Measurements from ENCODE around the gene SH3BGR. TPM values are rescaled to one million over a fixed set of nuclear protein-coding genes. Genes with fewer than 3 reads are reported as not detected.

The SH3BGR gene
- total RNA-seq, 2 donors from 2014 or later = 14.6 to 24.9 TPM

DNA sequence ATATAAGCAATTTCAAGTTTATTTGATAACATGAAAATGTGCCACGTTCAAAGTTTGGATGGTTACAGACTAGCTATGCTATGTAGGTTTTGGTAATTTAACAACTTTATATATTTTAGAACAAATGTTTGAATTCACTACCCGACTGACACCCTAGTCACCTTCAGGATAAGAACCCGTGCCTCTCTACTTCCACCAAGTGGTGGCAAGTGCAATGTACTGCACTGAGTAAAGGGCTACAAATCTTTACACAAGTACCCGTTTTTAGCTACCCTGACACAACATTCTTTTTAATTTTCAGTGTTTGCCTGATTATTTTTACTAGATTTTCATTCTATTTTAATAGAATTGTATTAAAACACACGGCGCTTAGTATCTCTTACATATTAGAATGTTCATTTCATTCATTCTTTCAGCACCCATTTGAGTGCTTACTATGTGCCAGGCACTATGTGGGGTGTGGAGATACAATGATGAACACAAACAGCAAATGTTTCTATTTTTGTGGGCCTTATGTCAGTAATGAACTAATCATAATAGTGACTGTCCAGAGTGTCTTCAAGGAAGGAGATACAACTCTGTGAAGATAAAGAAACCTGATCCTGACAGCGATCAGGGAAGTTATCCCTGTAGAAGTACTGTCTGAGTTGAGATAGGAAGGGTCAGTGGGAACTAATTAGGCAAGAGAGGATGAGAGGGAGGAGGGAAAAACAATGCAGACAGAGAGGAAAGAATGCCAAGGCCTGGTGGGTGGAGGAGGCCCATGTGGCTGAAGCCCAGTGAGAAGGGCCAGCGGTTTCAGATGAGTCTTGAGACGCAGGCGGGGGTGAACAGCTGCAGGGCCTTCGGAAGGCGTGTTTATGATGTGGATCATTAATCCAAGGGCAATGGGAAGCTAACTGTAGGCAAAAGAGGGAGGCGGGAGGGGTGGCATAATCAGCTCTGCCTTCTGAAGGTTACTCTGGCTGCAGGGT, 10.0 kb upstream of the SH3BGR start:
- H3K4me3 ChIP-seq = no peak overlapping the region
- no peaks in the 10 kb centered on the region for H3K27me3 ChIP-seq (replicated peaks; ENCODE audit: insufficient read depth)
- DNase-seq (ENCODE audit: low spot score) = no peak
- no peak overlapping the region for H3K27ac ChIP-seq
- no peaks in the 10 kb centered on the region for H3K36me3 ChIP-seq
- TF ChIP-seq, protein P1, sequence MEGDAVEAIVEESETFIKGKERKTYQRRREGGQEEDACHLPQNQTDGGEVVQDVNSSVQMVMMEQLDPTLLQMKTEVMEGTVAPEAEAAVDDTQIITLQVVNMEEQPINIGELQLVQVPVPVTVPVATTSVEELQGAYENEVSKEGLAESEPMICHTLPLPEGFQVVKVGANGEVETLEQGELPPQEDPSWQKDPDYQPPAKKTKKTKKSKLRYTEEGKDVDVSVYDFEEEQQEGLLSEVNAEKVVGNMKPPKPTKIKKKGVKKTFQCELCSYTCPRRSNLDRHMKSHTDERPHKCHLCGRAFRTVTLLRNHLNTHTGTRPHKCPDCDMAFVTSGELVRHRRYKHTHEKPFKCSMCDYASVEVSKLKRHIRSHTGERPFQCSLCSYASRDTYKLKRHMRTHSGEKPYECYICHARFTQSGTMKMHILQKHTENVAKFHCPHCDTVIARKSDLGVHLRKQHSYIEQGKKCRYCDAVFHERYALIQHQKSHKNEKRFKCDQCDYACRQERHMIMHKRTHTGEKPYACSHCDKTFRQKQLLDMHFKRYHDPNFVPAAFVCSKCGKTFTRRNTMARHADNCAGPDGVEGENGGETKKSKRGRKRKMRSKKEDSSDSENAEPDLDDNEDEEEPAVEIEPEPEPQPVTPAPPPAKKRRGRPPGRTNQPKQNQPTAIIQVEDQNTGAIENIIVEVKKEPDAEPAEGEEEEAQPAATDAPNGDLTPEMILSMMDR (IDR thresholded peaks at IDR 0.05) = peak; percentile 55
- no peak for ATAC-seq (ENCODE audit: insufficient number of reproducible peaks, low FRiP score, low read depth)
- H3K4me1 ChIP-seq (ENCODE audit: control insufficient read depth in 1 of 2, low read depth in 2 of 2) = peaks cover 0 to 14% of the 10 kb centered on the region in 2 donors
- H3K9me3 ChIP-seq = no peaks in the 10 kb centered on the region

DNA sequence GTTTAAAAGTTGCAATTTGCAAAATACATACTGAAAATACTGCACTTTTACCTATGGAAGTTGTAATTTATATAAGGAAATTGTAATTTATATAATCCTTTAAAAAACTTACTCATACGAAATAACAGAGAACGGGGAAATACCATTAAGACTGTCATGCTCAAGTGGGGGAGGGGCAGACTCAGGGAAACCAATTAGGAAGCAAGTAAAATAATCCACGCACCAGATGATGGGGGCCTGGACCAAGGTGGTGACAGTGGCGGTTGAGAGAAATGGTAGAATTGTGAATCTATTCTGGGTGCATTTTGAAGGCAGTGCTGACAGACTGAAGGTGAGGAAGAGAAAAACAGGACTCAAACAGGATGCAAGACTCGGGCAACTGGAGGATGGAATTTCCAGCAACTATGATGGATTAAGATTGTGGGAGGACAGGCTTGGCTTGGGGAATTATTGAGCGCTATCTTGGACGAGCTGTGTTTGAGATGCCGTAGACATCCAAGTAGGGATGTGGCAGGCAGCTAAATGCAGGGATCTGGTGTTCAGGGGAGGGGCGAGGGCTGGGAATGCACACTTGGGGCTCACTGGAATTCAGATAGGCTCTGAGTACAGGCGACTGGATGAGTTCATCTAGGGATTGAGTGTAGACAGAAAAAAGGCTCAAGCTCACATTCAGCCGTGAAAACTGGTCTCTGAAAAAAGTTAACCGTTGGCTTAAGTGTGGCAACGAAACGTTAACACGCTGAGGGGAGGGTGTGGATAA, 7.2 kb upstream of the SH3BGR start:
- no peaks in the 10 kb centered on the region for H3K36me3 ChIP-seq
- ATAC-seq (ENCODE audit: insufficient number of reproducible peaks, low FRiP score, low read depth) (no peak), DNase-seq (ENCODE audit: low spot score) (no peak)
- peak overlapping the region; percentile 89 for H3K4me3 ChIP-seq
- peaks cover 0 to 14% of the 10 kb centered on the region in 2 donors for H3K4me1 ChIP-seq (ENCODE audit: control insufficient read depth in 1 of 2, low read depth in 2 of 2)
- TF ChIP-seq, protein P1 (IDR thresholded peaks at IDR 0.05) = no peak
- H3K9me3 ChIP-seq = no peaks in the 10 kb centered on the region
- H3K27ac ChIP-seq = peak overlapping the region; percentile 86 to 90
- H3K27me3 ChIP-seq (replicated peaks; ENCODE audit: insufficient read depth) = no peaks in the 10 kb centered on the region

DNA sequence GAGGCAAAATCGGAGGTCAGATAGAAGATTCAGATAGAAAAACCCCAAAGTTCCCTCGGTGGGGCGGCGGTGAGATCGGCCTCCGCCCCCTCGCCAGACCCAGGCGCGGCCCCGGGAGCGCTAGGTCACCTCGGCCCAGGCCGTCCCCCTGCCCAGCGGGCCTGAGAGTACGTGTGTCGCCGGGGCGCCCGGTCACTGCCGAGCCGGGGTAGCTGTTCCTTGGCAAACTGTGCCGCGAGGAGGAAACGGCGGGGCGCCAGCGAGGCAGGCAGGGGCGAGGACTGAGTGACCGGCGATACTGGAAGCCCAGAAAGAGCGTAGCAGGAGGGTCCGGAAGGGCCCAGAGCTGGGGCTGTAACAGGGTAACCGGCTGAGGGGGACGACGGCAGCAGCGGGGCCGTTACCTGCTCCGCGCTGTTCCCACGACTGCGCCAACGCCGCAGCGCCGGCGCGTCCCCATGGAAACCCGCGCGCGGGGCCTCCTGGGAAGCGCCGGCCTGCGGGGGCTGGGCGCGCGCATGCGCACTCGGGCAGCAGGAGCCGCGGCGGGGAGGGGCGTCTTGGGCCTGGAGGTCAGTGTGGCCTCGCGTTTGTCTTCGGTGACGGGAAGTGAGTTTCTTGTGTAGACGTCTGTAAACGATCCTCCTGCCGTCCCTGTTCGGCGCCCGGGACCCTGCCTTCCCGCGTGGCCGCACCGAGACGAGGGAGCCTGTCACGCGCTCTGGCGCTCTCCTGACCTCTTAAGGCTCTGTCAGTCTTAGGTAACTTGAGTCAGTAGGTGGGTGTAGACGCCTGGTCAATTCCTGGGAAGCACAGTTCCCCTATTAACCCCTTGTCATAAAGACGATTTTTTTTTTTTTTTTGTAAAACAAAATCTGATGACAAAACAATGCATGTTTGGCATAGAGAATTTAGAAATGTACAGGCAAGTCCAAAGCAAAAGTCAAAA, 6.2 kb upstream of the SH3BGR start, which contains the start of gene LCA5L:
TSS of gene LCA5L (minus strand) at position 458 of the 949 bp plus-strand sequence. CDS start 17,285 bp downstream, outside the sequence.
- Histone ChIP-seq H3K36me3 (no peaks in the 10 kb centered on the region), H3K27me3 (replicated peaks; ENCODE audit: insufficient read depth) (no peaks in the 10 kb centered on the region), H3K4me3 (peak within 1 kb of the TSS; percentile 89), H3K4me1 (ENCODE audit: control insufficient read depth in 1 of 2, low read depth in 2 of 2) (peaks cover 0 to 19% of the 10 kb centered on the region in 2 donors), H3K27ac (peak within 1 kb of the TSS; percentile 86 to 90), H3K9me3 (no peaks in the 10 kb centered on the region)
- TF ChIP-seq, protein P1 (IDR thresholded peaks at IDR 0.05) = no peak
- peak; percentile 83 for ATAC-seq (ENCODE audit: insufficient number of reproducible peaks, low FRiP score, low read depth)
- DNase-seq (ENCODE audit: low spot score) = peak; percentile 55

DNA sequence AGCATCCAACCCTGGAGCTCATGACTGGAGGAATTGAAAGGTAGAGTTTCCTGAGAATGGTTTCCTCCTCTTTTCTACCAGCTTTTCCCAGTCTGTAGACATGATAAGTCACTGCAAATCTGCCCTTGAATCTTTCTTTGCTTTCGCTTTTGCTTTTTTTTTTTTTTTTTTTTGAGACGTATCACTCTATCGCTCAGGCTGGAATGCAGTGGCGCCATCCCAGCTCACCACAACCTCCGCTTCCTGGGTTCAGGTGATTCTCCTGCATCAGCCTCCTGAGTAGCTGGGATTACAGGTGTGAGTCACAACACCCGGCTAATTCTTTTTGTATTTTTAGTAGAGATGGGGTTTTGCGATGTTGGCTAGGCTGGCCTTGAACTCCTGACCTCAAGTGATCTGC, 4.5 kb upstream of the SH3BGR start:
- no peak overlapping the region for H3K4me3 ChIP-seq
- ATAC-seq (ENCODE audit: insufficient number of reproducible peaks, low FRiP score, low read depth) (no peak), DNase-seq (ENCODE audit: low spot score) (no peak)
- H3K27ac ChIP-seq = no peak overlapping the region
- no peaks in the 10 kb centered on the region for H3K36me3 ChIP-seq
- H3K27me3 ChIP-seq (replicated peaks; ENCODE audit: insufficient read depth) = no peaks in the 10 kb centered on the region
- H3K9me3 ChIP-seq = no peaks in the 10 kb centered on the region
- TF ChIP-seq, protein P1 (IDR thresholded peaks at IDR 0.05) = no peak
- peaks cover 0 to 23% of the 10 kb centered on the region in 2 donors for H3K4me1 ChIP-seq (ENCODE audit: control insufficient read depth in 1 of 2, low read depth in 2 of 2)
